Adrenal gland (tissue), 12 donors: ENCODE measurements around the gene MAN1A2. TPM values are rescaled to one million over a fixed set of nuclear protein-coding genes. Genes with fewer than 3 reads are reported as not detected.
A peak's percentile ranks its signal among the peaks of the same experiment; 100 is the strongest.

ENCODE experiments used
- DNase-seq, 7 donors: peaks; one replicate each; pipeline ENCODE4 v3.0.0-alpha.2; 2019 to 2020
- H3K27ac ChIP-seq, 5 donors: fragments of 200-600 bp; sonication (generic) in 4 of 5; 1 replicate in 3 of 5; 2 replicates in 2 of 5; pipeline versions ENCODE4 v1.5.1 to v1.8.0; 2016 to 2020; ENCODE audit warnings: mild to moderate bottlenecking in 1 of 5
- H3K27me3 ChIP-seq: fragments of 200-600 bp; 2 replicates; pipeline ENCODE4 v1.8.0; 2021
- H3K36me3 ChIP-seq, 2 donors: fragments of 200-600 bp; replicated peaks in 1 of 2; 1 replicate in 1 of 2; 2 replicates in 1 of 2; pipeline versions ENCODE4 v1.5.1 to v1.8.0; 2018 to 2022
- H3K4me1 ChIP-seq, 2 donors: fragments of 200-600 bp; replicated peaks in 1 of 2; 1 replicate in 1 of 2; 2 replicates in 1 of 2; pipeline versions ENCODE4 v1.5.1 to v1.8.0; 2018 to 2021
- H3K4me3 ChIP-seq, 4 donors: fragments of 200-600 bp; sonication (generic) in 3 of 4; one replicate each; pipeline ENCODE4 v1.5.1; 2016 to 2018
- H3K9me3 ChIP-seq, 3 donors: fragments of 200-600 bp; sonication (generic) in 1 of 3; replicated peaks in 1 of 3; 1 replicate in 2 of 3; 2 replicates in 1 of 3; pipeline versions ENCODE4 v1.5.1 to v1.8.0; 2016 to 2021
- CTCF ChIP-seq, 6 experiments: fragments of 450-650 bp in 4 of 6; fragments of 200-600 bp in 2 of 6; sonication (generic) in 1 of 6; IDR thresholded peaks; 1 replicate in 5 of 6; 2 replicates in 1 of 6; pipeline versions ENCODE4 v1.5.1 to v1.8.0; 2016 to 2021; ENCODE audit warnings: antibody characterized with exemption in 6 of 6, mild to moderate bottlenecking in 2 of 6, moderate library complexity in 1 of 6
- POLR2A ChIP-seq, 2 donors: fragments of 450-650 bp; IDR thresholded peaks; one replicate each; pipeline ENCODE4 v1.6.1; 2017; ENCODE audit warnings: antibody characterized with exemption in 2 of 2, mild to moderate bottlenecking in 2 of 2, moderate library complexity in 1 of 2
- WGBS, 4 donors: extraction: QIAGEN DNeasy Blood & Tissue Kit in 2 of 4; methylation state at CpG; one replicate each; pipeline versions ENCODE4 v1.1.5 to v1.1.7; 2013 to 2017; 5-methylcytosine and 5-hydroxymethylcytosine counted together
- intact Hi-C, 2 donors: fragments of 100-400 bp; cut with DNase I; formaldehyde crosslinking; loops; one replicate each; pipeline versions ENCODE4 v1.14.1 to v1.15.0; 2022 to 2023
- polyA plus RNA-seq, 3 donors: library from polyadenylated mRNA; stranded (reverse); fragments of 200-250 nt in 2 of 3; fragments of 350-450 nt in 1 of 3; fragmentation: Illumina TruSeq in 1 of 3; extraction: RNeasy Lipid Tissue Mini Kit (QIAGEN cat#74804) in 1 of 3; gene quantifications; one replicate each; pipeline ENCODE4 v1.2.3, GENCODE V29; 2013 to 2014
- total RNA-seq, 9 donors: library from RNA; depleted of rRNA in 4 of 9; stranded (reverse); fragments of >200 nt in 4 of 9; fragments of 120-200 nt in 1 of 9; fragmentation: NEBNext Ultra II Directional in 1 of 9; extraction: Animal tissue kit (Norgen Biotek cat#: 25700) in 1 of 9; gene quantifications; one replicate each; pipeline versions ENCODE4 v1.1.0 to v1.2.4, GENCODE V29; 2013 to 2023
- donor health status: healthy with polysubstance abuse.
- donor health status: Bipolar disorder and iron deficiency.
- donor health status: DM: yes; HTN: yes; CAD: no.
- donor health status: DM: no; HTN: no; CAD: no.
- donor health status: DM: no; HTN: no; CAD: no.
- donor health status: DM: yes; HTN: yes; CAD: no.

Gene MAN1A2
- total and polyA plus RNA-seq, 12 donors, result 4.4 to 45.2 (median 34.1) TPM

DNA sequence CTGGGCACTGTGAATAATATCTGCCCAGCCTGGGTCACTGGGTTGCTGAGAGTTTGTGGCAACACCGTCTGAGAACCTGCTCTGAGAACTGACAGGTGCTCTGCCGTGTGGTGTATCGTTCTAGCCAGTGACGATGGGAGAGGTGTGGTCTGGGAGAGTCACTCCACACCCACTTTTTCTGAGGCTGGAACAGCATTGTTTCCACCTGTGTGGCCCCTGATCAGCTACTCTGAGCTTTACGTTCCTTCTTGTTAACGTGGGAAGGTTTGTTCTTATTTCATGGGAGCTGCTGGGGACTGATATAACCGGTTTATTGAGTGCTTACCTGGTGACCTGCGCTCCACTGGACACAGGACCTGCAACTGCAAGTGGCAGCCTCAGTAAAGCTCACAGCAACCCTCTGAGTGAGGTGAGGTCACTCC lies 203.8 kb downstream of the MAN1A2 start:
- no peaks in the 10 kb centered on the region for H3K27me3 ChIP-seq
- no peaks in the 10 kb centered on the region for H3K9me3 ChIP-seq
- peak in 1 of 7 donors; percentile 18 for DNase-seq
- TF ChIP-seq POLR2A (IDR thresholded peaks at IDR 0.05) (no peak), CTCF (IDR thresholded peaks at IDR 0.05) (no peak)
- no peak overlapping the region for H3K27ac ChIP-seq
- H3K4me3 ChIP-seq, result no peak overlapping the region
- H3K36me3 ChIP-seq, result no peaks in the 10 kb centered on the region
- 65 to 93% (median 83%) methylated on average over 6 to 8 of the region's 8 CpGs for WGBS, 4 donors
- H3K4me1 ChIP-seq, result no peaks in the 10 kb centered on the region
- intact Hi-C loops, result no loop called here

- TF ChIP-seq POLR2A (IDR thresholded peaks at IDR 0.05) (no peak), CTCF (IDR thresholded peaks at IDR 0.05) (no peak)
- WGBS, 4 donors, result 81 to 91% (median 83%) methylated on average over 5 of the region's 5 CpGs
- Histone ChIP-seq H3K27me3 (no peaks in the 10 kb centered on the region), H3K36me3 (no peaks in the 10 kb centered on the region), H3K4me3 (no peak overlapping the region), H3K4me1 (no peaks in the 10 kb centered on the region), H3K27ac (no peak overlapping the region), H3K9me3 (no peaks in the 10 kb centered on the region)
- DNase-seq, result no peak
- intact Hi-C loops, result no loop called here
Observed at GRCh38 chr1:117571496-117571895, 204.2 kb downstream of the MAN1A2 start.

DNA sequence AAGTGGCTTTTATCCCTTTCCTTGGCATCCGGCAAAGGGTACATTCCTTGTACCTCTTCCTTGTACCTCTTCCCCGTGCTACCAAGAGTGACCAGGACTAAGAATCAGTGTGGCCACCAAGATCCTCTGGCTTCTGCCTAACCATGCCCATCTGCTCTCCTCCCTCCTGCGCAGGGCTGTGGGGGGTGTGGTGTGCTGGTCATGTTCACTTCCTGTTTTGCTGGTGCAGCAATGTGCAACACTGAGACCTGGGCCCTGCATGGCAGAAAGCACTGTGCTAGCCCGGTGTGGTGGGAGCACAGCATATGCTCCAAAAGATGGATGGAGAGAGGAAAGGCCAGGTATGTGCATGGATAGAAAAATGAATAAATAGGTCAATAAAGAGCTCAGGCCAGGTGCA lies 205.3 kb downstream of the MAN1A2 start:
- Histone ChIP-seq H3K27ac (no peak overlapping the region), H3K4me3 (no peak overlapping the region), H3K4me1 (no peaks in the 10 kb centered on the region), H3K27me3 (no peaks in the 10 kb centered on the region), H3K9me3 (no peaks in the 10 kb centered on the region), H3K36me3 (no peaks in the 10 kb centered on the region)
- 61 to 85% (median 72%) methylated on average over 4 of the region's 4 CpGs for WGBS, 4 donors
- intact Hi-C loops, result no loop called here
- TF ChIP-seq CTCF (IDR thresholded peaks at IDR 0.05) (no peak), POLR2A (IDR thresholded peaks at IDR 0.05) (no peak)
- peak in 1 of 7 donors; percentile 18 for DNase-seq

DNA sequence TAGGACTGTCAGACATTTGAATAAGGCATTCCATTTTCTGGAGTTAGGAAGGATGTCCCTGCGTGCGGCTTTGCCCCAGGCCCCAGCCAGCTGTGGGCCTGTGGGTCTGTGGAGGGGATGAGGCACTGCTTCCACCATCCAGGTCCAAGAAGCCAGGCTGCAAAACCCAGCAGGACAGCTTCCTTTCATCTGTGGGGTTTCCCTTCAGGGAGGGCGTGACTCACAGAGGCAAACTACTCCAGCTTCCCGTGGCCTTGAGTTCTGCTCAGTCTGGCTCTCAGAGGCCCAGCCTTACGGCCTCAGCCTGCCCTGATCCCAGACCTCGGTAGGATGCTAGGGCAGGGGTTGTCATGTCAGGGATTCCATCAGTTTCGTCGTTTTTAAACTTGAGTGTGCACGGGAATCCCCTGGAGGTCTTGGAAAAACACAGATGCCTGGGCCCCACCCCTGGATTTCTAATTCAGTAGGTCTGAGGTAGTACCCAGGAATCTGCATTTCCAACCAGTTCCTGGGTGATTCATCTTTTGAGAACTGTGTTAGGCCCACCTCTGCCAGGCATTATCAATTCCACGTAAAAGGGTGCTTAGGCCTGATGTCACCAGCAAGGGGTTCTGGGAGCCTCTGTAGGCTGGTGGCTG lies 206.3 kb downstream of the MAN1A2 start:
- Histone ChIP-seq H3K9me3 (no peaks in the 10 kb centered on the region), H3K4me3 (no peak overlapping the region), H3K4me1 (no peaks in the 10 kb centered on the region), H3K27ac (no peak overlapping the region), H3K36me3 (no peaks in the 10 kb centered on the region), H3K27me3 (no peaks in the 10 kb centered on the region)
- 49 to 66% (median 55%) methylated on average over 4 to 10 of the region's 10 CpGs for WGBS, 4 donors
- TF ChIP-seq CTCF (IDR thresholded peaks at IDR 0.05) (no peak), POLR2A (IDR thresholded peaks at IDR 0.05) (no peak)
- peak; percentile 56 to 84 (median 78) for DNase-seq
- intact Hi-C loops, result no loop called here
